Endothelial cell of umbilical vein (primary cell): ENCODE results near the gene USF3. TPM values are rescaled to one million over a fixed set of nuclear protein-coding genes. Genes with fewer than 3 reads are reported as not detected.

Experiments
- BruUV-seq: library from RNA; stranded (reverse); fragments of 400-500 nt; replicated peaks from 2 replicates; lab custom pipeline; 2021; lab: Mats Ljungman, UMichigan
- CTCF ChIA-PET: fragments of 300-600, 350-600 bp; sonication (Branson Sonifier 250); formaldehyde crosslinking; loops from one replicate; lab custom pipeline; 2021; ENCODE audit warnings: antibody characterized with exemption, inconsistent platforms; lab: Charles Lee
- POLR2A ChIA-PET: fragments of 300-600, 350-600 bp; sonication (Branson Sonifier 250); formaldehyde crosslinking; loops from one replicate; lab custom pipeline; 2021; ENCODE audit warnings: antibody characterized with exemption, inconsistent platforms; lab: Charles Lee
- DNase-seq: peaks from one replicate; pipeline ENCODE4 v3.0.0-alpha.2; 2011; ENCODE audit warnings: low read depth, low spot score
- FAIRE-seq: peaks from 2 replicates; lab custom pipeline; 2011; peaks lifted over from hg19 to GRCh38; lab: Jason Lieb, UNC
- H2AFZ ChIP-seq: 2 replicates; pipeline ENCODE4 v1.6.0; 2012; ENCODE audit warnings: low read depth, low read length, control low read depth, inconsistent platforms
- H3K27ac ChIP-seq: 2 replicates; pipeline ENCODE4 v1.5.1; 2011; ENCODE audit warnings: low read depth, mild to moderate bottlenecking, control low read depth, low read length, moderate library complexity; ENCODE audit not compliant: insufficient read depth
- H3K27me3 ChIP-seq, 2 experiments: 2 replicates each; pipeline versions ENCODE4 v1.6.0 to v1.6.1; 2011; ENCODE audit warnings: low read length in 2 of 2, mixed read lengths in 1 of 2; ENCODE audit not compliant: control insufficient read depth in 2 of 2, insufficient read depth in 2 of 2
- H3K36me3 ChIP-seq, 2 experiments: 2 replicates in 1 of 2; 3 replicates in 1 of 2; pipeline ENCODE4 v1.5.1; 2011; ENCODE audit warnings: low read length in 2 of 2, mild to moderate bottlenecking in 1 of 2, moderate library complexity in 1 of 2; ENCODE audit not compliant: control insufficient read depth in 2 of 2, insufficient read depth in 2 of 2; ENCODE audit errors: extremely low read depth in 1 of 2
- H3K4me1 ChIP-seq: 3 replicates; pipeline ENCODE4 v1.5.1; 2011; ENCODE audit warnings: mild to moderate bottlenecking, low read length; ENCODE audit not compliant: control insufficient read depth, insufficient read depth; ENCODE audit errors: extremely low read depth
- H3K4me2 ChIP-seq: 2 replicates; pipeline ENCODE4 v1.6.1; 2011; ENCODE audit warnings: low read length, control low read depth, mixed read lengths; ENCODE audit not compliant: insufficient read depth
- H3K4me3 ChIP-seq, 3 experiments: fragments of 200-600 bp in 1 of 3; sonication (generic), shearing (Covaris generic) in 1 of 3; replicated peaks in 1 of 3; 2 replicates each; pipeline ENCODE4 v1.5.1; 2011 to 2016; ENCODE audit warnings: control low read depth in 3 of 3, low read length in 3 of 3, mild to moderate bottlenecking in 2 of 3, inconsistent platforms in 1 of 3, low read depth in 1 of 3, moderate library complexity in 1 of 3; ENCODE audit not compliant: insufficient read depth in 1 of 3
- H3K79me2 ChIP-seq: 2 replicates; pipeline ENCODE4 v1.6.0; 2012; ENCODE audit warnings: low read length, inconsistent platforms; ENCODE audit not compliant: control insufficient read depth, insufficient read depth
- H3K9ac ChIP-seq: replicated peaks from 2 replicates; pipeline ENCODE3; 2011; ENCODE audit warnings: low read length, control low read depth; ENCODE audit not compliant: insufficient read depth; ENCODE audit errors: extremely low read depth
- H3K9me1 ChIP-seq: replicated peaks from 3 replicates; pipeline ENCODE4 v1.6.0; 2011; ENCODE audit warnings: mild to moderate bottlenecking, low read length; ENCODE audit not compliant: control insufficient read depth, insufficient read depth; ENCODE audit errors: extremely low read depth
- H3K9me3 ChIP-seq: replicated peaks from 2 replicates; pipeline ENCODE4 v1.5.1; 2012; ENCODE audit warnings: low read length, inconsistent platforms; ENCODE audit not compliant: control insufficient read depth, insufficient read depth
- H4K20me1 ChIP-seq: replicated peaks from 2 replicates; pipeline ENCODE3; 2011; ENCODE audit warnings: mild to moderate bottlenecking, low read length; ENCODE audit not compliant: control insufficient read depth, insufficient read depth; ENCODE audit errors: extremely low read depth
- EZH2 ChIP-seq: IDR thresholded peaks from 2 replicates; pipeline ENCODE4 v1.6.1; 2012; ENCODE audit warnings: borderline replicate concordance, low read depth, mild to moderate bottlenecking, moderate library complexity, low read length, inconsistent platforms; ENCODE audit not compliant: severe bottlenecking
- FOS ChIP-seq: IDR thresholded peaks from 2 replicates; pipeline ENCODE4 v1.6.1; 2011; ENCODE audit warnings: mild to moderate bottlenecking, low read length, moderate library complexity, borderline replicate concordance; ENCODE audit not compliant: insufficient read depth
- GATA2 ChIP-seq: IDR thresholded peaks from 2 replicates; pipeline ENCODE4 v1.7.0; 2011; ENCODE audit warnings: low read depth, mild to moderate bottlenecking, moderate library complexity, mixed read lengths, low read length; ENCODE audit not compliant: insufficient read length, insufficient read depth
- JUN ChIP-seq: IDR thresholded peaks from 2 replicates; pipeline ENCODE4 v1.6.1; 2011; ENCODE audit warnings: borderline replicate concordance, low read depth; ENCODE audit not compliant: insufficient read length, insufficient read depth
- MYC ChIP-seq: IDR thresholded peaks from one replicate; pipeline ENCODE4 v1.6.1; 2011; ENCODE audit warnings: mild to moderate bottlenecking, low read depth, low read length
- POLR2A ChIP-seq: IDR thresholded peaks from 2 replicates; pipeline ENCODE4 v1.6.1; 2012; ENCODE audit warnings: low read depth, mild to moderate bottlenecking, control low read depth, low read length
- POLR2AphosphoS5 ChIP-seq: IDR thresholded peaks from 2 replicates; pipeline ENCODE4 v1.6.1; 2012; ENCODE audit warnings: low read depth, mild to moderate bottlenecking, control low read depth, low read length, moderate library complexity; ENCODE audit not compliant: insufficient read depth
- dilution Hi-C: fragments of 300-500 bp; cut with MboI; formaldehyde crosslinking; loops from one replicate; pipeline ENCODE4 v1.15.0; 2019; ENCODE audit warnings: low sequenced_read_pairs; ENCODE audit not compliant: extremely low pct_ligation_motif_present
- intact Hi-C: fragments of 100-400 bp; cut with micrococcal nuclease; formaldehyde crosslinking; loops from one replicate; pipeline ENCODE4 v1.10.0; 2022
- polyA plus RNA-seq, 4 experiments: library from polyadenylated mRNA; depleted of rRNA in 3 of 4; stranded (reverse) in 3 of 4; unstranded in 1 of 4; fragments of >200 nt; gene quantifications; 2 replicates each; pipeline versions ENCODE4 v1.2.1 to v1.2.3, GENCODE V29; 2011 to 2012; ENCODE audit warnings: missing spikeins in 1 of 4
- total RNA-seq: library from RNA; stranded (reverse); gene quantifications from 2 replicates; pipeline ENCODE4 v1.2.3, GENCODE V29; 2021
- TF ChIP-seq, protein P1 (sequence below), 2 donors: IDR thresholded peaks; 1 replicate in 1 of 2; 2 replicates in 1 of 2; pipeline ENCODE4 v1.5.1; 2011; ENCODE audit warnings: low read length in 2 of 2, mild to moderate bottlenecking in 2 of 2, moderate library complexity in 2 of 2, control low read depth in 1 of 2, inconsistent platforms in 1 of 2, low read depth in 1 of 2; ENCODE audit not compliant: insufficient read depth in 1 of 2; ENCODE audit errors: extremely low read depth in 1 of 2
- TF ChIP-seq, protein P2 (sequence below): IDR thresholded peaks from 2 replicates; pipeline ENCODE4 v1.6.1; 2011; ENCODE audit not compliant: insufficient read depth, insufficient read length

USF3 gene
- total and polyA plus RNA-seq, 2 donors (not counting 3 experiments of a cell fraction or from before 2014, with no cell fraction given): 7.0 to 10.5 TPM

DNA sequence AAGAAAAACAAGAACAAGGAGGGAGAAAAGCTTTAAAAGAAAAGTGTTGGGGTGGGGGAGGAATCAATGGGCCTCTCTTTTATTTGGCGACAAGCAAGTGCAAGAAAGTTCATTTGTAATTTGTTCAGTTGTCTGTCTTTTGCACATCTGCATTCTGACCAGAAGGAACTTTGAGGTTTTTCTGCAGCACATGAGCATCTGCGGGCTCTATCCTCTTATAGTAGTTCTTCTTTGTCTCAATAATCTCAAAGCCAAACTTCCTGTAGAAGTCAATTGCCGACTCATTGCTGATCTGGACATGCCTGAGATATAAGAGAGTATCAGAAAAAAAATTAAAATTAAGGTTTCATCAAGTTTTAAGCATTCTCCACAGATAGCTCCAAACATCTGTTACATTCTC is 25.2 kb upstream of the USF3 start:
- no peak overlapping the region for H3K9ac ChIP-seq
- POLR2A ChIA-PET: no interaction called here
- peaks cover 3 to 20% of the 10 kb centered on the region in 2 experiments for H3K36me3 ChIP-seq
- CTCF ChIA-PET: interaction anchor here (0.8 to 1.3 kb wide), 2 partner anchors 15 to 23 kb away, joined by 3 to 4 read pairs; no protein-coding TSS in a partner anchor
- H3K27me3 ChIP-seq: no peaks in the 10 kb centered on the region
- intact Hi-C loops: no loop called here
- no peaks in the 10 kb centered on the region for H3K4me1 ChIP-seq
- no peak for FAIRE-seq
- no peak for DNase-seq
- H3K9me1 ChIP-seq: no peaks in the 10 kb centered on the region
- no peaks in the 10 kb centered on the region for H3K9me3 ChIP-seq
- TF ChIP-seq, protein P1, sequence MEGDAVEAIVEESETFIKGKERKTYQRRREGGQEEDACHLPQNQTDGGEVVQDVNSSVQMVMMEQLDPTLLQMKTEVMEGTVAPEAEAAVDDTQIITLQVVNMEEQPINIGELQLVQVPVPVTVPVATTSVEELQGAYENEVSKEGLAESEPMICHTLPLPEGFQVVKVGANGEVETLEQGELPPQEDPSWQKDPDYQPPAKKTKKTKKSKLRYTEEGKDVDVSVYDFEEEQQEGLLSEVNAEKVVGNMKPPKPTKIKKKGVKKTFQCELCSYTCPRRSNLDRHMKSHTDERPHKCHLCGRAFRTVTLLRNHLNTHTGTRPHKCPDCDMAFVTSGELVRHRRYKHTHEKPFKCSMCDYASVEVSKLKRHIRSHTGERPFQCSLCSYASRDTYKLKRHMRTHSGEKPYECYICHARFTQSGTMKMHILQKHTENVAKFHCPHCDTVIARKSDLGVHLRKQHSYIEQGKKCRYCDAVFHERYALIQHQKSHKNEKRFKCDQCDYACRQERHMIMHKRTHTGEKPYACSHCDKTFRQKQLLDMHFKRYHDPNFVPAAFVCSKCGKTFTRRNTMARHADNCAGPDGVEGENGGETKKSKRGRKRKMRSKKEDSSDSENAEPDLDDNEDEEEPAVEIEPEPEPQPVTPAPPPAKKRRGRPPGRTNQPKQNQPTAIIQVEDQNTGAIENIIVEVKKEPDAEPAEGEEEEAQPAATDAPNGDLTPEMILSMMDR (IDR thresholded peaks at IDR 0.05; ENCODE audit: extremely low read depth in 1 of 2, insufficient read depth in 1 of 2, low read depth in 1 of 2, low read length in 2 of 2): no peak
- TF ChIP-seq FOS (no peak), MYC (no peak), EZH2 (no peak), GATA2 (no peak), POLR2A (no peak), JUN (no peak), POLR2AphosphoS5 (no peak)
- TF ChIP-seq, protein P2, sequence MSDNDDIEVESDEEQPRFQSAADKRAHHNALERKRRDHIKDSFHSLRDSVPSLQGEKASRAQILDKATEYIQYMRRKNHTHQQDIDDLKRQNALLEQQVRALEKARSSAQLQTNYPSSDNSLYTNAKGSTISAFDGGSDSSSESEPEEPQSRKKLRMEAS: no peak
- H3K4me3 ChIP-seq: no peak overlapping the region
- dilution Hi-C loops: no loop called here
- H3K79me2 ChIP-seq: peaks cover 29% of the 10 kb centered on the region
- H3K4me2 ChIP-seq: no peak overlapping the region
- H3K27ac ChIP-seq: no peak overlapping the region
- BruUV-seq: no TSS peak
- H4K20me1 ChIP-seq: peaks cover 2% of the 10 kb centered on the region
- no peak overlapping the region for H2AFZ ChIP-seq
